Measurements from ENCODE around the gene COL21A1.

Gene COL21A1

GRCh38 chr6:56244528-56245253, 2.7 kb downstream of the COL21A1 start:
- no peak for DNase-seq

- no peak for DNase-seq
Observed at GRCh38 chr6:56244089-56244488, 3.3 kb downstream of the COL21A1 start.

- no peak for DNase-seq
Observed at GRCh38 chr6:56243518-56244070, 3.8 kb downstream of the COL21A1 start.

- no peak for DNase-seq
Observed at GRCh38 chr6:56242346-56242745, 5.0 kb downstream of the COL21A1 start.

GRCh38 chr6:56241124-56241802, 6.1 kb downstream of the COL21A1 start:
- no peak for DNase-seq

- DNase-seq: no peak
Observed at GRCh38 chr6:56238352-56238751, 9.0 kb downstream of the COL21A1 start.

GRCh38 chr6:56235245-56235644, 12.1 kb downstream of the COL21A1 start:
- no peak for DNase-seq

GRCh38 chr6:56232436-56232835, 14.9 kb downstream of the COL21A1 start:
- DNase-seq: no peak

- DNase-seq: no peak
Observed at GRCh38 chr6:56231827-56232226, 15.6 kb downstream of the COL21A1 start.

- DNase-seq: no peak
Observed at GRCh38 chr6:56230976-56231566, 16.3 kb downstream of the COL21A1 start.

- DNase-seq: no peak
Observed at GRCh38 chr6:56227071-56227879, 20.1 kb downstream of the COL21A1 start.

- DNase-seq: no peak
Observed at GRCh38 chr6:56223995-56224394, 23.4 kb downstream of the COL21A1 start.

GRCh38 chr6:56222499-56222898, 24.9 kb downstream of the COL21A1 start:
- no peak for DNase-seq

GRCh38 chr6:56220078-56220477, 27.3 kb downstream of the COL21A1 start:
- no peak for DNase-seq

GRCh38 chr6:56214703-56215101, 32.7 kb downstream of the COL21A1 start:
- DNase-seq: no peak

GRCh38 chr6:56214041-56214702, 33.2 kb downstream of the COL21A1 start:
- no peak for DNase-seq

- no peak for DNase-seq
Observed at GRCh38 chr6:56211724-56212123, 35.7 kb downstream of the COL21A1 start.

GRCh38 chr6:56204134-56204533, 43.2 kb downstream of the COL21A1 start:
- no peak for DNase-seq

- no peak for DNase-seq
Observed at GRCh38 chr6:56199956-56200355, 47.4 kb downstream of the COL21A1 start.

- no peak for DNase-seq
Observed at GRCh38 chr6:56193846-56194245, 53.5 kb downstream of the COL21A1 start.

- DNase-seq: no peak
Observed at GRCh38 chr6:56188429-56188828, 59.0 kb downstream of the COL21A1 start.

- no peak for DNase-seq
Observed at GRCh38 chr6:56187686-56188085, 59.7 kb downstream of the COL21A1 start.
